K562 (cell line): Measurements from ENCODE around the gene EEF2K. TPM values are rescaled to one million over a fixed set of nuclear protein-coding genes. Genes with fewer than 3 reads are reported as not detected.

Experiments
- ATAC-seq: fragments of 200-7000 bp; cut with Tn5 transposase; 3 replicates; pipeline ENCODE4 v1.9.1; 2020; ENCODE audit warnings: moderate library complexity
- BruUV-seq: library from RNA; stranded (reverse); fragments of 400-500 nt; replicated peaks from 2 replicates; lab custom pipeline; 2021; lab: Mats Ljungman, UMichigan
- CTCF ChIA-PET: fragments of 300-600 bp; formaldehyde crosslinking; extraction: SDS; loops from one replicate; lab custom pipeline; 2021; ENCODE audit warnings: low intra/inter-chr PET ratio; lab: Yijun Ruan, JAX
- POLR2A ChIA-PET: fragments of 300-600, 350-650 bp; sonication (Branson Sonifier 250); formaldehyde crosslinking; extraction: SDS; loops from one replicate; lab custom pipeline; 2021; ENCODE audit warnings: antibody characterized with exemption, inconsistent platforms; lab: Yijun Ruan, JAX
- DNase-seq, 4 experiments: peaks; one replicate each; pipeline versions ENCODE4 v3.0.0 to v3.0.0-alpha.2; 2011 to 2018; ENCODE audit warnings: low spot score in 3 of 4, mixed read lengths in 3 of 4; ENCODE audit errors: extremely low read depth in 1 of 4
- FAIRE-seq: peaks from 2 replicates; lab custom pipeline; 2011; peaks lifted over from hg19 to GRCh38; lab: Jason Lieb, UNC
- H2AFZ ChIP-seq: 2 replicates; pipeline ENCODE4 v1.6.0; 2011; ENCODE audit warnings: low read depth, low read length, control low read depth, inconsistent platforms
- H3K27ac ChIP-seq: fragments of 200-600 bp; 3 replicates; pipeline ENCODE4 v1.8.0; 2011; ENCODE audit warnings: low read depth, mild to moderate bottlenecking, control low read depth, inconsistent platforms, low read length, moderate library complexity, mixed read lengths; ENCODE audit errors: extremely low read depth
- H3K27me3 ChIP-seq, 2 experiments: fragments of 300-600 bp in 1 of 2; 2 replicates in 1 of 2; 3 replicates in 1 of 2; pipeline versions ENCODE4 v1.6.0 to v1.8.0; 2011; ENCODE audit warnings: inconsistent platforms in 2 of 2, low read length in 2 of 2, mild to moderate bottlenecking in 1 of 2, mixed read lengths in 1 of 2, moderate library complexity in 1 of 2; ENCODE audit not compliant: control insufficient read depth in 2 of 2, insufficient read depth in 2 of 2
- H3K36me3 ChIP-seq: fragments of 300-600 bp; 3 replicates; pipeline ENCODE4 v1.8.0; 2011; ENCODE audit warnings: mild to moderate bottlenecking, low read length, inconsistent platforms; ENCODE audit not compliant: control insufficient read depth, insufficient read depth
- H3K4me1 ChIP-seq, 2 experiments: fragments of 200-600 bp in 1 of 2; replicated peaks in 1 of 2; 2 replicates in 1 of 2; 3 replicates in 1 of 2; pipeline versions ENCODE4 v1.5.1 to v1.8.0; 2011; ENCODE audit warnings: inconsistent platforms in 2 of 2, low read length in 2 of 2, mild to moderate bottlenecking in 1 of 2, mixed read lengths in 1 of 2, moderate library complexity in 1 of 2; ENCODE audit not compliant: control insufficient read depth in 2 of 2, insufficient read depth in 2 of 2
- H3K4me2 ChIP-seq: 2 replicates; pipeline ENCODE4 v1.6.1; 2011; ENCODE audit warnings: low read length, control low read depth, inconsistent platforms, mixed read lengths; ENCODE audit not compliant: insufficient read depth
- H3K4me3 ChIP-seq: fragments of 200-600 bp; sonication (generic), shearing (Covaris generic); 2 replicates; pipeline ENCODE4 v1.5.1; 2016; ENCODE audit warnings: control low read depth, inconsistent platforms
- H3K79me2 ChIP-seq: fragments of 200-600 bp; 3 replicates; pipeline ENCODE4 v1.8.0; 2011; ENCODE audit warnings: low read length, inconsistent platforms; ENCODE audit not compliant: control insufficient read depth, insufficient read depth
- H3K9ac ChIP-seq, 2 experiments: 2 replicates each; pipeline versions ENCODE4 v1.6.0 to v1.6.1; 2011; ENCODE audit warnings: low read depth in 2 of 2, low read length in 2 of 2, control low read depth in 1 of 2, inconsistent platforms in 1 of 2, mild to moderate bottlenecking in 1 of 2, mixed read lengths in 1 of 2; ENCODE audit not compliant: insufficient read depth in 1 of 2
- H3K9me1 ChIP-seq: one replicate; pipeline ENCODE4 v1.6.0; 2011; ENCODE audit warnings: inconsistent platforms, mild to moderate bottlenecking, low read length, moderate library complexity; ENCODE audit not compliant: control insufficient read depth, insufficient read depth
- H3K9me3 ChIP-seq: replicated peaks from 2 replicates; pipeline ENCODE4 v1.5.1; 2011; ENCODE audit warnings: low read depth, low read length, inconsistent platforms; ENCODE audit not compliant: control insufficient read depth, insufficient read depth
- H4K20me1 ChIP-seq: replicated peaks from 2 replicates; pipeline ENCODE4 v1.6.1; 2011; ENCODE audit warnings: low read length, inconsistent platforms, mixed read lengths; ENCODE audit not compliant: control insufficient read depth, insufficient read depth
- BCOR ChIP-seq: fragments of 450-650 bp; IDR thresholded peaks from 2 replicates; pipeline ENCODE4 v1.6.1; 2016
- CHD7 ChIP-seq: fragments of 200-600 bp; sonication (generic); IDR thresholded peaks from one replicate; pipeline ENCODE4 v1.6.1; 2012; ENCODE audit warnings: mild to moderate bottlenecking, low read depth, low read length, inconsistent platforms
- PTBP1 ChIP-seq: fragments of 200-400 bp; formaldehyde crosslinking; IDR thresholded peaks from 2 replicates; pipeline ENCODE4 v1.6.1; 2017; ENCODE audit warnings: low read depth, low read length
- RBM34 ChIP-seq: fragments of 200-400 bp; formaldehyde crosslinking; IDR thresholded peaks from 2 replicates; pipeline ENCODE4 v1.6.1; 2018; ENCODE audit warnings: low read length, borderline replicate concordance; ENCODE audit not compliant: insufficient read depth
- ZNF76 ChIP-seq: fragments of 250-450 bp; sonication (Bioruptor Pico); IDR thresholded peaks from 2 replicates; pipeline ENCODE4 v1.4.0; 2020; ENCODE audit warnings: mild to moderate bottlenecking, moderate library complexity, borderline replicate concordance
- WGBS: fragments of 100-300 bp; shearing (Covaris generic); methylation state at CpG from one replicate; pipeline ENCODE4 v1.1.6; 2016; ENCODE audit warnings: low coverage, mixed read lengths; ENCODE audit not compliant: insufficient coverage; ENCODE audit errors: missing lambda C conversion rate; 5-methylcytosine and 5-hydroxymethylcytosine counted together
- in situ Hi-C: fragments of 300-500 bp; cut with MboI; formaldehyde crosslinking; loops from 4 replicates; pipeline ENCODE4 v1.15.0; 2018; ENCODE audit warnings: inconsistent platforms, mixed read lengths
- intact Hi-C: fragments of 100-400 bp; cut with micrococcal nuclease; formaldehyde crosslinking; loops from 2 replicates; pipeline ENCODE4 v1.14.2; 2022
- polyA plus RNA-seq, 8 experiments: library from polyadenylated mRNA; depleted of rRNA in 4 of 8; stranded (reverse) in 5 of 8; unstranded in 3 of 8; fragments of >200 nt; fragmentation: Nextera tagmentation in 2 of 8; fragmentation: Illumina TruSeq in 1 of 8; extraction: Ambion mirVana in 2 of 8; extraction: Trizol in 1 of 8; gene quantifications; 2 replicates each; pipeline versions ENCODE4 v1.2.1 to v1.2.3, GENCODE V29; 2011 to 2014; ENCODE audit warnings: inconsistent platforms in 1 of 8, missing spikeins in 1 of 8
- total RNA-seq, 7 experiments: library from RNA; depleted of rRNA in 6 of 7; stranded (reverse); fragments of >200 nt in 6 of 7; fragmentation: Illumina TruSeq in 2 of 7; extraction: Trizol in 2 of 7; gene quantifications; 2 replicates each; pipeline versions ENCODE4 v1.2.1 to v1.2.3, GENCODE V29; 2011 to 2021; ENCODE audit warnings: low replicate concordance in 1 of 7
- TF ChIP-seq, protein P1 (sequence below): fragments of 250-450 bp; sonication (Bioruptor Pico); IDR thresholded peaks from 2 replicates; pipeline ENCODE4 v1.8.0; 2022; ENCODE audit warnings: inconsistent platforms
- TF ChIP-seq, protein P2 (sequence below): fragments of 250-450 bp; sonication (Bioruptor Pico); IDR thresholded peaks from 2 replicates; pipeline ENCODE4 v1.5.0; 2021

EEF2K gene
- total and polyA plus RNA-seq, 9 of the 15 experiments (the other 6 are each of a cell fraction or from before 2014, with no cell fraction given) = 3.0 to 35.2 (median 12.2) TPM

DNA sequence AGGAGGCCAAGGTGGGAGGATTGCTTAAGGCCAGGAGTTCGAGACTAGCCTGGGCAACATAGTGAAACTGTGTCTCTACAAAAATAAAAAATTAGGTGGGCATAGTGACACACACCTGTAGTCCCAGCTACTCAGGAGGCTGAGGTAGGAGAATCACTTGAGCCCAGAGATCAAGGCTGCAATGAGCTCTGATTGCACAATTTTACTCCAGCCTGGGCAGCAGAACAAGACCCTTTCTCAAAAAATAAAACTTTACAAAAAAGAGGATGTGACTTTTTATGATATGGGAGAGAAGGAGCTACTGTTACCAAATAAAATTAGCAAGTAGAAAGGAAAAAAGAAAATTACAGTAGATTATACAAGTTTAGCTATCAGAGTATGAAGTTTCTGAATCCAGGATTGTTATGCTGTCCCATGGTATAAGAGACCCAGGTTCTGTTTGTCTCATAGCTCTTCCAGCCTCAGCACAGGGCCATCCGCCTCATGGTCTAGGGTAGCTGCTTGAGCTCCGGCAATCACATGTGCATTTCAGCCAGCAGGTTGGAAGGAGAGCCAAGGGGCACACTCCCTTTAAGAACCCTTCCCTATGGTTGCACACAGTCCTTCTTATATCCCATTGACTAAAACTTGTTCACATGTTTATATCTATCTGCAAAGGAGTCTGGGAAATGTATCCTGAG is 13.5 kb downstream of the EEF2K start:
- no peak for DNase-seq
- Histone ChIP-seq H3K4me1 (peaks cover 30 to 32% of the 10 kb centered on the region in 2 experiments), H3K9me1 (no peaks in the 10 kb centered on the region), H2AFZ (no peak overlapping the region), H3K79me2 (peaks cover 73% of the 10 kb centered on the region), H3K36me3 (peaks cover 37% of the 10 kb centered on the region; the same call in 2 of the 3 replicates), H3K27ac (no peak overlapping the region), H3K27me3 (no peaks in the 10 kb centered on the region), H3K9me3 (no peaks in the 10 kb centered on the region), H4K20me1 (peaks cover 7% of the 10 kb centered on the region), H3K4me2 (no peak overlapping the region), H3K4me3 (no peak overlapping the region), H3K9ac (no peak overlapping the region)
- in situ Hi-C loops (no loop called here), intact Hi-C loops (no loop called here)
- no peak for ATAC-seq
- ChIA-PET POLR2A (interaction anchor here (0.6 to 2.9 kb wide), 7 partner anchors 8 to 79 kb away, joined by 3 to 9 read pairs (median 4); no protein-coding TSS in a partner anchor), CTCF (no interaction called here)
- BruUV-seq = no TSS peak
- WGBS = 92% methylated on average over 3 of the region's 3 CpGs
- no peak for FAIRE-seq
- TF ChIP-seq ZNF76 (CRISPR knock-in tag) (no peak), RBM34 (no peak), CHD7 (no peak), PTBP1 (0 out of 2 replicates have a peak, but pooled peaks have one; percentile 60), BCOR (0 out of 2 replicates have a peak, but pooled peaks have one; percentile 26)
- TF ChIP-seq, protein P1, sequence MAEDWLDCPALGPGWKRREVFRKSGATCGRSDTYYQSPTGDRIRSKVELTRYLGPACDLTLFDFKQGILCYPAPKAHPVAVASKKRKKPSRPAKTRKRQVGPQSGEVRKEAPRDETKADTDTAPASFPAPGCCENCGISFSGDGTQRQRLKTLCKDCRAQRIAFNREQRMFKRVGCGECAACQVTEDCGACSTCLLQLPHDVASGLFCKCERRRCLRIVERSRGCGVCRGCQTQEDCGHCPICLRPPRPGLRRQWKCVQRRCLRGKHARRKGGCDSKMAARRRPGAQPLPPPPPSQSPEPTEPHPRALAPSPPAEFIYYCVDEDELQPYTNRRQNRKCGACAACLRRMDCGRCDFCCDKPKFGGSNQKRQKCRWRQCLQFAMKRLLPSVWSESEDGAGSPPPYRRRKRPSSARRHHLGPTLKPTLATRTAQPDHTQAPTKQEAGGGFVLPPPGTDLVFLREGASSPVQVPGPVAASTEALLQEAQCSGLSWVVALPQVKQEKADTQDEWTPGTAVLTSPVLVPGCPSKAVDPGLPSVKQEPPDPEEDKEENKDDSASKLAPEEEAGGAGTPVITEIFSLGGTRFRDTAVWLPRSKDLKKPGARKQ (CRISPR knock-in tag) = no peak
- TF ChIP-seq, protein P2, sequence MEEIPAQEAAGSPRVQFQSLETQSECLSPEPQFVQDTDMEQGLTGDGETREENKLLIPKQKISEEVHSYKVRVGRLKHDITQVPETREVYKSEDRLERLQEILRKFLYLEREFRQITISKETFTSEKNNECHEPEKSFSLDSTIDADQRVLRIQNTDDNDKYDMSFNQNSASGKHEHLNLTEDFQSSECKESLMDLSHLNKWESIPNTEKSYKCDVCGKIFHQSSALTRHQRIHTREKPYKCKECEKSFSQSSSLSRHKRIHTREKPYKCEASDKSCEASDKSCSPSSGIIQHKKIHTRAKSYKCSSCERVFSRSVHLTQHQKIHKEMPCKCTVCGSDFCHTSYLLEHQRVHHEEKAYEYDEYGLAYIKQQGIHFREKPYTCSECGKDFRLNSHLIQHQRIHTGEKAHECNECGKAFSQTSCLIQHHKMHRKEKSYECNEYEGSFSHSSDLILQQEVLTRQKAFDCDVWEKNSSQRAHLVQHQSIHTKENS (CRISPR knock-in tag) = no peak
